Keratinocyte (primary cell): ENCODE measurements around the gene B4GALT2. TPM values are rescaled to one million over a fixed set of nuclear protein-coding genes. Genes with fewer than 3 reads are reported as not detected.

Source experiments
- DNase-seq: peaks from one replicate; pipeline ENCODE4 v3.0.0-alpha.2; 2011; ENCODE audit warnings: low read depth, missing footprints, low spot score
- FAIRE-seq: peaks from 2 replicates; lab custom pipeline; 2011; peaks lifted over from hg19 to GRCh38; lab: Jason Lieb, UNC
- H2AFZ ChIP-seq: 2 replicates; pipeline ENCODE4 v1.6.0; 2012; ENCODE audit warnings: low read length, control low read depth, inconsistent platforms; ENCODE audit not compliant: control insufficient read depth
- H3K27ac ChIP-seq: 2 replicates; pipeline ENCODE4 v1.5.1; 2011; ENCODE audit warnings: low read length; ENCODE audit not compliant: control insufficient read depth, insufficient read depth
- H3K27me3 ChIP-seq: 3 replicates; pipeline ENCODE4 v1.6.0; 2011; ENCODE audit warnings: low read length; ENCODE audit not compliant: control insufficient read depth, insufficient read depth; ENCODE audit errors: extremely low read depth
- H3K36me3 ChIP-seq, 2 experiments: 2 replicates in 1 of 2; 3 replicates in 1 of 2; pipeline ENCODE4 v1.5.1; 2011; ENCODE audit warnings: low read length in 2 of 2, mild to moderate bottlenecking in 1 of 2; ENCODE audit not compliant: control insufficient read depth in 2 of 2, insufficient read depth in 2 of 2; ENCODE audit errors: extremely low read depth in 1 of 2
- H3K4me1 ChIP-seq: 3 replicates; pipeline ENCODE4 v1.5.1; 2011; ENCODE audit warnings: low read length; ENCODE audit not compliant: control insufficient read depth, insufficient read depth; ENCODE audit errors: extremely low read depth
- H3K4me2 ChIP-seq: 3 replicates; pipeline ENCODE4 v1.6.0; 2011; ENCODE audit warnings: low read depth, low read length; ENCODE audit not compliant: control insufficient read depth, insufficient read depth; ENCODE audit errors: extremely low read depth
- H3K4me3 ChIP-seq, 3 experiments: fragments of 200-600 bp in 1 of 3; sonication (generic) in 1 of 3; 2 replicates in 2 of 3; 3 replicates in 1 of 3; pipeline ENCODE4 v1.5.1; 2011 to 2016; ENCODE audit warnings: low read length in 3 of 3, mild to moderate bottlenecking in 3 of 3, control low read depth in 2 of 3, inconsistent platforms in 1 of 3, low read depth in 1 of 3, mixed read lengths in 1 of 3, mixed run types in 1 of 3, moderate library complexity in 1 of 3; ENCODE audit not compliant: control insufficient read depth in 2 of 3, insufficient read depth in 2 of 3; ENCODE audit errors: extremely low read depth in 1 of 3
- H3K79me2 ChIP-seq: 2 replicates; pipeline ENCODE4 v1.6.0; 2012; ENCODE audit warnings: low read length; ENCODE audit not compliant: control insufficient read depth, insufficient read depth
- H3K9ac ChIP-seq: 3 replicates; pipeline ENCODE4 v1.6.0; 2011; ENCODE audit warnings: low read length; ENCODE audit not compliant: control insufficient read depth, insufficient read depth; ENCODE audit errors: extremely low read depth
- H3K9me1 ChIP-seq: 3 replicates; pipeline ENCODE4 v1.6.0; 2011; ENCODE audit warnings: low read length; ENCODE audit not compliant: control insufficient read depth, insufficient read depth; ENCODE audit errors: extremely low read depth
- H3K9me3 ChIP-seq: 2 replicates; pipeline ENCODE4 v1.5.1; 2012; ENCODE audit warnings: low read depth, low read length; ENCODE audit not compliant: control insufficient read depth
- H4K20me1 ChIP-seq: 3 replicates; pipeline ENCODE4 v1.6.0; 2011; ENCODE audit warnings: low read length; ENCODE audit not compliant: control insufficient read depth, insufficient read depth; ENCODE audit errors: extremely low read depth
- EZH2 ChIP-seq: IDR thresholded peaks from one replicate; pipeline ENCODE4 v1.6.1; 2012; ENCODE audit warnings: inconsistent platforms, mild to moderate bottlenecking, low read length, moderate library complexity
- dilution Hi-C: fragments of 300-500 bp; cut with MboI; formaldehyde crosslinking; loops from one replicate; pipeline ENCODE4 v1.7.0; 2020; ENCODE audit warnings: low sequenced_read_pairs; ENCODE audit not compliant: extremely low pct_ligation_motif_present
- polyA plus RNA-seq, 5 experiments: library from polyadenylated mRNA; depleted of rRNA in 3 of 5; stranded (reverse) in 3 of 5; stranded (forward) in 1 of 5; unstranded in 1 of 5; fragments of >200 nt; gene quantifications; 1 replicate in 1 of 5; 2 replicates in 3 of 5; 3 replicates in 1 of 5; pipeline versions ENCODE4 v1.2.1 to v1.2.3, GENCODE V29; 2011 to 2012; ENCODE audit warnings: missing spikeins in 2 of 5, low read depth in 1 of 5, low replicate concordance in 1 of 5
- TF ChIP-seq, protein P1 (sequence below), 3 experiments: IDR thresholded peaks in 1 of 3; conservative IDR thresholded peaks in 1 of 3; optimal IDR thresholded peaks in 1 of 3; 2 replicates in 2 of 3; 3 replicates in 1 of 3; pipeline versions ENCODE3 to v1.5.1; 2011; ENCODE audit warnings: low read length in 3 of 3, mild to moderate bottlenecking in 3 of 3, moderate library complexity in 2 of 3, control low read depth in 1 of 3, inconsistent platforms in 1 of 3; ENCODE audit not compliant: insufficient read depth in 2 of 3; ENCODE audit errors: extremely low read depth in 1 of 3

Gene B4GALT2
- polyA plus RNA-seq, 1 donor (not counting 4 experiments of a cell fraction or from before 2014, with no cell fraction given) = 39.6 TPM

DNA sequence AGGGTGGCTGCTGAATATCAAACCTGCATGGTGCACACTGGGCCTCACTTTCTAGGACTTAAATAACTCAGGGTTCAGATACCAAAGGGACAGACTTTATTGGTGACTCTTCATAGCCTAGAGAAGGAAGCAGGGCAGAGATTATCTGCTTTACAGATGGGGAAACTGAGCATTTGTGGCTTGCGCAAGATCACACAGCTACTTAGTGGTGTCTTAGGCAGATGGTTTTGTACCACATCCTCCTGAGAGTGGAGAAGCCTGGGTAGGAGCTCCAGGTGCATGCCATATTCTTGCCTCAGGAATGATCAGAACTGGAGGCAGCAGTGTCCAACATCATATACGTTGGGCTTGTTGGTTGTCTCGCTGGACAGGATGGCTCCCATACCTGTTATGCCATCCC, 16.0 kb upstream of the B4GALT2 start:
- no peaks in the 10 kb centered on the region for H4K20me1 ChIP-seq
- TF ChIP-seq, protein P1, sequence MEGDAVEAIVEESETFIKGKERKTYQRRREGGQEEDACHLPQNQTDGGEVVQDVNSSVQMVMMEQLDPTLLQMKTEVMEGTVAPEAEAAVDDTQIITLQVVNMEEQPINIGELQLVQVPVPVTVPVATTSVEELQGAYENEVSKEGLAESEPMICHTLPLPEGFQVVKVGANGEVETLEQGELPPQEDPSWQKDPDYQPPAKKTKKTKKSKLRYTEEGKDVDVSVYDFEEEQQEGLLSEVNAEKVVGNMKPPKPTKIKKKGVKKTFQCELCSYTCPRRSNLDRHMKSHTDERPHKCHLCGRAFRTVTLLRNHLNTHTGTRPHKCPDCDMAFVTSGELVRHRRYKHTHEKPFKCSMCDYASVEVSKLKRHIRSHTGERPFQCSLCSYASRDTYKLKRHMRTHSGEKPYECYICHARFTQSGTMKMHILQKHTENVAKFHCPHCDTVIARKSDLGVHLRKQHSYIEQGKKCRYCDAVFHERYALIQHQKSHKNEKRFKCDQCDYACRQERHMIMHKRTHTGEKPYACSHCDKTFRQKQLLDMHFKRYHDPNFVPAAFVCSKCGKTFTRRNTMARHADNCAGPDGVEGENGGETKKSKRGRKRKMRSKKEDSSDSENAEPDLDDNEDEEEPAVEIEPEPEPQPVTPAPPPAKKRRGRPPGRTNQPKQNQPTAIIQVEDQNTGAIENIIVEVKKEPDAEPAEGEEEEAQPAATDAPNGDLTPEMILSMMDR (optimal IDR thresholded peaks at IDR 0.05 in 1 of 3, IDR thresholded peaks at IDR 0.05 in 1 of 3, conservative IDR thresholded peaks at IDR 0.05 in 1 of 3; ENCODE audit: extremely low read depth in 1 of 3, insufficient read depth in 2 of 3, low read length in 3 of 3) = no peak
- TF ChIP-seq EZH2 = no peak
- H3K27ac ChIP-seq = no peak overlapping the region
- no peaks in the 10 kb centered on the region for H3K27me3 ChIP-seq
- FAIRE-seq (no peak), DNase-seq (no peak)
- H3K9me3 ChIP-seq = no peaks in the 10 kb centered on the region
- no peaks in the 10 kb centered on the region for H3K79me2 ChIP-seq
- no peaks in the 10 kb centered on the region for H3K9me1 ChIP-seq
- dilution Hi-C loops = no loop called here
- H3K4me1 ChIP-seq = no peaks in the 10 kb centered on the region
- H3K36me3 ChIP-seq = peaks cover 45 to 46% of the 10 kb centered on the region in 2 experiments
- no peak overlapping the region for H2AFZ ChIP-seq
- H3K9ac ChIP-seq = no peak overlapping the region
- no peak overlapping the region for H3K4me2 ChIP-seq
- no peak overlapping the region for H3K4me3 ChIP-seq

DNA sequence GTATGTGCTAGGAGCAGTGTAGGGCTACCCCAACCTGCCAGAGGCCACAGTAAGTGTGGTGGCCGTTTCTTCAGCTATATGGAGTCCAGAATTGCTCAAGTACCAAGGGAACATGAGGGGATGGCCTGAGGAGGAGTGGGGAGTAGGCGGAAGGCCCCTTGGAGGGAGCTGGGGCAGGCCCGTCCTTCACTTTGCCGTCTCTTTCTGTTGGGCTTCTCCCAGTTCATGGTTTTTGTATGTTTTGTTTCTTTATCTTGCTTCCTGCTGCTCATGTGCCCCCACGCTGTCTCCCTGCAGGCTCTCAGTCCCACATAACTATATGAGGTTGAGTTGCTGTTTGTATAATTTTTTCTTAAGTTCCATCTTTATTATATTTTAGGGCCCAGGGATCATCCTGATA, 15.1 kb upstream of the B4GALT2 start:
- no peak overlapping the region for H3K4me2 ChIP-seq
- H3K4me1 ChIP-seq = no peaks in the 10 kb centered on the region
- no peaks in the 10 kb centered on the region for H3K79me2 ChIP-seq
- H3K9me1 ChIP-seq = no peaks in the 10 kb centered on the region
- TF ChIP-seq, protein P1 (optimal IDR thresholded peaks at IDR 0.05 in 1 of 3, IDR thresholded peaks at IDR 0.05 in 1 of 3, conservative IDR thresholded peaks at IDR 0.05 in 1 of 3; ENCODE audit: extremely low read depth in 1 of 3, insufficient read depth in 2 of 3, low read length in 3 of 3) = no peak
- TF ChIP-seq EZH2 = no peak
- peaks cover 36 to 41% of the 10 kb centered on the region in 2 experiments for H3K36me3 ChIP-seq
- H3K9ac ChIP-seq = no peak overlapping the region
- DNase-seq = no peak
- H3K4me3 ChIP-seq = no peak overlapping the region
- H2AFZ ChIP-seq = no peak overlapping the region
- no peaks in the 10 kb centered on the region for H3K9me3 ChIP-seq
- no peaks in the 10 kb centered on the region for H3K27me3 ChIP-seq
- no peak overlapping the region for H3K27ac ChIP-seq
- dilution Hi-C loops = no loop called here
- no peak for FAIRE-seq
- H4K20me1 ChIP-seq = no peaks in the 10 kb centered on the region
